Dendritic cell treated with granulocyte-macrophage colony-stimulating factor and Interleukin-4, amounts not matched to agents 40 ng/mL and 50 ng/mL, for 4 days (primary cell): ENCODE data around the gene CISH.

Experiments
- H3K27ac Mint-ChIP-seq: one replicate; pipeline ENCODE4 v1.8.0; 2022; ENCODE audit warnings: mild to moderate bottlenecking, mixed read lengths
- H3K27me3 Mint-ChIP-seq: one replicate; pipeline ENCODE4 v1.8.0; 2022; ENCODE audit warnings: mild to moderate bottlenecking, mixed read lengths
- H3K36me3 Mint-ChIP-seq: one replicate; pipeline ENCODE4 v1.8.0; 2022; ENCODE audit warnings: low read depth, mixed read lengths
- H3K4me1 Mint-ChIP-seq: one replicate; pipeline ENCODE4 v1.8.0; 2022; ENCODE audit warnings: low read depth, mixed read lengths
- H3K4me3 Mint-ChIP-seq: one replicate; pipeline ENCODE4 v1.8.0; 2022; ENCODE audit warnings: mild to moderate bottlenecking, moderate library complexity, mixed read lengths
- H3K9me3 Mint-ChIP-seq: one replicate; pipeline ENCODE4 v1.8.0; 2022; ENCODE audit warnings: mixed read lengths
- intact Hi-C: fragments of 100-400 bp; cut with micrococcal nuclease; formaldehyde crosslinking; loops from one replicate; pipeline ENCODE4 v1.15.0; 2022

The CISH gene

GRCh38 chr3:50604628-50605588 lies 6.7 kb downstream of the CISH start:
- intact Hi-C loops: no loop called here
- H3K27me3 Mint-ChIP-seq: no peaks in the 10 kb centered on the region
- no peaks in the 10 kb centered on the region for H3K9me3 Mint-ChIP-seq
- peak overlapping the region; percentile 99 for H3K4me3 Mint-ChIP-seq
- H3K36me3 Mint-ChIP-seq: peaks cover 90% of the 10 kb centered on the region
- H3K4me1 Mint-ChIP-seq: peaks cover 78% of the 10 kb centered on the region
- H3K27ac Mint-ChIP-seq: peak overlapping the region; percentile 99

GRCh38 chr3:50604110-50604621 lies 7.4 kb downstream of the CISH start:
- Mint-ChIP-seq H3K9me3 (no peaks in the 10 kb centered on the region), H3K36me3 (peaks cover 90% of the 10 kb centered on the region), H3K27ac (peak overlapping the region; percentile 99), H3K4me1 (peaks cover 86% of the 10 kb centered on the region), H3K27me3 (no peaks in the 10 kb centered on the region), H3K4me3 (peak overlapping the region; percentile 99)
- intact Hi-C loops: no loop called here

GRCh38 chr3:50603261-50604109 lies 8.1 kb downstream of the CISH start:
- intact Hi-C loops: no loop called here
- Mint-ChIP-seq H3K27ac (peak overlapping the region; percentile 99), H3K4me3 (peak overlapping the region; percentile 99), H3K9me3 (no peaks in the 10 kb centered on the region), H3K4me1 (peaks cover 88% of the 10 kb centered on the region), H3K27me3 (no peaks in the 10 kb centered on the region), H3K36me3 (peaks cover 90% of the 10 kb centered on the region)

GRCh38 chr3:50602595-50603191 lies 8.9 kb downstream of the CISH start:
- Mint-ChIP-seq H3K4me1 (peaks cover 85% of the 10 kb centered on the region), H3K9me3 (no peaks in the 10 kb centered on the region), H3K27ac (peak overlapping the region; percentile 99), H3K36me3 (peaks cover 89% of the 10 kb centered on the region), H3K27me3 (no peaks in the 10 kb centered on the region), H3K4me3 (peak overlapping the region; percentile 42)
- intact Hi-C loops: loop anchor here (1.0 kb wide), 1 partner anchor 9 kb away; the partner anchor contains the start of gene CISH

- Mint-ChIP-seq H3K4me1 (peaks cover 83% of the 10 kb centered on the region), H3K9me3 (no peaks in the 10 kb centered on the region), H3K27ac (peak overlapping the region; percentile 99), H3K4me3 (peak overlapping the region; percentile 33), H3K36me3 (peaks cover 72% of the 10 kb centered on the region), H3K27me3 (no peaks in the 10 kb centered on the region)
- intact Hi-C loops: loop anchor here (1.0 kb wide), 1 partner anchor 9 kb away; no protein-coding TSS in a partner anchor
These were observed 10.6 kb downstream of the CISH start for GRCh38 chr3:50600841-50601591.

GRCh38 chr3:50600141-50600753 lies 11.3 kb downstream of the CISH start:
- Mint-ChIP-seq H3K9me3 (no peaks in the 10 kb centered on the region), H3K27me3 (no peaks in the 10 kb centered on the region), H3K36me3 (peaks cover 65% of the 10 kb centered on the region), H3K27ac (peak overlapping the region; percentile 99), H3K4me3 (peak overlapping the region; percentile 41), H3K4me1 (peaks cover 83% of the 10 kb centered on the region)
- intact Hi-C loops: no loop called here

GRCh38 chr3:50599716-50600118 lies 11.9 kb downstream of the CISH start:
- peaks cover 83% of the 10 kb centered on the region for H3K4me1 Mint-ChIP-seq
- H3K4me3 Mint-ChIP-seq: peak overlapping the region; percentile 41
- no peaks in the 10 kb centered on the region for H3K27me3 Mint-ChIP-seq
- H3K36me3 Mint-ChIP-seq: peaks cover 65% of the 10 kb centered on the region
- no peaks in the 10 kb centered on the region for H3K9me3 Mint-ChIP-seq
- intact Hi-C loops: no loop called here
- H3K27ac Mint-ChIP-seq: peak overlapping the region; percentile 99

GRCh38 chr3:50599115-50599715 lies 12.4 kb downstream of the CISH start:
- Mint-ChIP-seq H3K27ac (peak overlapping the region; percentile 99), H3K4me3 (no peak overlapping the region), H3K27me3 (no peaks in the 10 kb centered on the region), H3K9me3 (no peaks in the 10 kb centered on the region), H3K36me3 (peaks cover 65% of the 10 kb centered on the region), H3K4me1 (peaks cover 83% of the 10 kb centered on the region)
- intact Hi-C loops: no loop called here

GRCh38 chr3:50594253-50594785 lies 17.3 kb downstream of the CISH start:
- peaks cover 81% of the 10 kb centered on the region for H3K4me1 Mint-ChIP-seq
- H3K27ac Mint-ChIP-seq: peak overlapping the region; percentile 98
- no peaks in the 10 kb centered on the region for H3K27me3 Mint-ChIP-seq
- no peaks in the 10 kb centered on the region for H3K9me3 Mint-ChIP-seq
- intact Hi-C loops: no loop called here
- peaks cover 33% of the 10 kb centered on the region for H3K36me3 Mint-ChIP-seq
- H3K4me3 Mint-ChIP-seq: no peak overlapping the region

- H3K27ac Mint-ChIP-seq: peak overlapping the region; percentile 98
- H3K27me3 Mint-ChIP-seq: no peaks in the 10 kb centered on the region
- peaks cover 85% of the 10 kb centered on the region for H3K4me1 Mint-ChIP-seq
- intact Hi-C loops: loop anchor here (1.0 kb wide), 1 partner anchor 9 kb away; no protein-coding TSS in a partner anchor
- no peaks in the 10 kb centered on the region for H3K9me3 Mint-ChIP-seq
- H3K4me3 Mint-ChIP-seq: peak overlapping the region; percentile 61
- peaks cover 22% of the 10 kb centered on the region for H3K36me3 Mint-ChIP-seq
These were observed 19.0 kb downstream of the CISH start for GRCh38 chr3:50592568-50592967.

GRCh38 chr3:50591196-50591741 lies 20.3 kb downstream of the CISH start:
- H3K27ac Mint-ChIP-seq: peak overlapping the region; percentile 98
- no peaks in the 10 kb centered on the region for H3K27me3 Mint-ChIP-seq
- peaks cover 97% of the 10 kb centered on the region for H3K4me1 Mint-ChIP-seq
- peaks cover 27% of the 10 kb centered on the region for H3K36me3 Mint-ChIP-seq
- no peaks in the 10 kb centered on the region for H3K9me3 Mint-ChIP-seq
- intact Hi-C loops: loop anchor here (2.0 kb wide), 1 partner anchor 18 kb away; no protein-coding TSS in a partner anchor
- peak overlapping the region; percentile 61 for H3K4me3 Mint-ChIP-seq
